Astrocyte of the cerebellum (primary cell): Measurements from ENCODE around the gene MAML2.

ENCODE experiments used
- DNase-seq: peaks from one replicate; pipeline ENCODE4 v3.0.0-alpha.2; 2011; ENCODE audit warnings: low read depth
- H3K4me3 ChIP-seq: 2 replicates; pipeline ENCODE4 v1.5.1; 2011; ENCODE audit warnings: mild to moderate bottlenecking, low read depth, low read length, moderate library complexity
- CTCF ChIP-seq: IDR thresholded peaks from 2 replicates; pipeline ENCODE4 v1.5.1; 2012; ENCODE audit warnings: low read length, low read depth, moderate library complexity, mild to moderate bottlenecking; ENCODE audit errors: missing control alignments
- in situ Hi-C: cut with HindIII; loops from 2 replicates; pipeline ENCODE4 v1.10.0; 2017; ENCODE audit warnings: low sequenced_read_pairs

MAML2 gene

GRCh38 chr11:95961758-95962157 lies 381.2 kb downstream of the MAML2 start:
- H3K4me3 ChIP-seq = no peak overlapping the region
- DNase-seq = no peak
- in situ Hi-C loops = no loop called here
- TF ChIP-seq CTCF = no peak

GRCh38 chr11:95950905-95951304 lies 392.1 kb downstream of the MAML2 start:
- in situ Hi-C loops = no loop called here
- no peak for TF ChIP-seq CTCF

GRCh38 chr11:95948637-95949036 lies 394.4 kb downstream of the MAML2 start:
- no peak for DNase-seq
- no peak for TF ChIP-seq CTCF
- in situ Hi-C loops = no loop called here
- no peak overlapping the region for H3K4me3 ChIP-seq

More at GRCh38 chr11:95950905-95951304, 392.1 kb downstream of the MAML2 start:
- H3K4me3 ChIP-seq = no peak overlapping the region
- no peak for DNase-seq

GRCh38 chr11:95944623-95945022 lies 398.4 kb downstream of the MAML2 start:
- TF ChIP-seq CTCF = no peak
- in situ Hi-C loops = no loop called here
- no peak for DNase-seq
- no peak overlapping the region for H3K4me3 ChIP-seq

GRCh38 chr11:95943546-95943945 lies 399.4 kb downstream of the MAML2 start:
- DNase-seq = no peak
- in situ Hi-C loops = no loop called here
- no peak overlapping the region for H3K4me3 ChIP-seq
- TF ChIP-seq CTCF = no peak

GRCh38 chr11:95939091-95939490 lies 403.9 kb downstream of the MAML2 start:
- in situ Hi-C loops = no loop called here
- H3K4me3 ChIP-seq = no peak overlapping the region
- DNase-seq = no peak
- TF ChIP-seq CTCF = no peak

GRCh38 chr11:95937358-95937757 lies 405.6 kb downstream of the MAML2 start:
- no peak for TF ChIP-seq CTCF
- DNase-seq = no peak
- H3K4me3 ChIP-seq = no peak overlapping the region
- in situ Hi-C loops = no loop called here
